Measurements from ENCODE around the gene UBR3.

Gene UBR3

GRCh38 chr2:169916623-169917022, 89.4 kb downstream of the UBR3 start:
- TF ChIP-seq CTCF (IDR thresholded peaks at IDR 0.05; ENCODE audit: low read depth, low read length) (no peak), EZH2phosphoT487 (IDR thresholded peaks at IDR 0.05; ENCODE audit: low read depth) (no peak)

DNA sequence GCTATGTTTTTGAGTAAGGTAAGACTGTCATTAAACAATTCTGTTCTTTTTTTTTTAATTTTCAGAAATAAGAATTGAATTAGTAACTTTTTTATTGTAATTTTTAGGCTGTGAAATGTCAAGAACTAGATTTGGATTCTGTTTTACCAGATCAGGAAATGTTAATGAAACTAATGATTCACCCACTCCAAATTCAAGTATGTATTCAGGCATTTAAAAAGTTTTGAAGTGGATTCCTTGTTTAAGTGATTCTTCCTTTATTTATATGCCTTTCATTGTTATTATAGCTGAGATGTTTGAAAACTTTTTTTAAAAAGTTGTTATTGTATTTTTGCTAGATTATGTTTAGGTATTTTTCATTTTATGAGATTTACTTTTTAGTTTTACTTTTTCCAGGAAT, 96.7 kb downstream of the UBR3 start:
- Histone ChIP-seq H3K4me1 (ENCODE audit: low read length) (no peaks in the 10 kb centered on the region), H3K4me2 (ENCODE audit: low read length) (no peak overlapping the region), H2AFZ (ENCODE audit: low read depth, low read length) (no peak overlapping the region), H3K27ac (ENCODE audit: low read length) (no peak overlapping the region), H3K79me2 (ENCODE audit: low read length) (no peaks in the 10 kb centered on the region), H4K20me1 (ENCODE audit: insufficient read depth, low read length) (no peaks in the 10 kb centered on the region), H3K27me3 (ENCODE audit: low read depth, low read length) (no peaks in the 10 kb centered on the region), H3K36me3 (replicated peaks; ENCODE audit: low read depth, low read length) (no peaks in the 10 kb centered on the region), H3K9ac (ENCODE audit: low read length) (no peak overlapping the region), H3K9me3 (ENCODE audit: insufficient read depth, low read length) (no peaks in the 10 kb centered on the region), H3K4me3 (ENCODE audit: low read length) (no peak overlapping the region)
- no peak for TF ChIP-seq CTCF (IDR thresholded peaks at IDR 0.05; ENCODE audit: low read depth, low read length)
- no peak for TF ChIP-seq EZH2phosphoT487 (IDR thresholded peaks at IDR 0.05; ENCODE audit: low read depth)

More at GRCh38 chr2:169916623-169917022, 89.4 kb downstream of the UBR3 start:
- Histone ChIP-seq H3K4me2 (ENCODE audit: low read length) (no peak overlapping the region), H3K79me2 (ENCODE audit: low read length) (no peaks in the 10 kb centered on the region), H3K4me3 (ENCODE audit: low read length) (no peak overlapping the region), H3K27ac (ENCODE audit: low read length) (no peak overlapping the region), H3K9ac (ENCODE audit: low read length) (no peak overlapping the region), H3K4me1 (ENCODE audit: low read length) (no peaks in the 10 kb centered on the region), H2AFZ (ENCODE audit: low read depth, low read length) (no peak overlapping the region), H4K20me1 (ENCODE audit: insufficient read depth, low read length) (no peaks in the 10 kb centered on the region), H3K27me3 (ENCODE audit: low read depth, low read length) (no peaks in the 10 kb centered on the region), H3K36me3 (replicated peaks; ENCODE audit: low read depth, low read length) (no peaks in the 10 kb centered on the region), H3K9me3 (ENCODE audit: insufficient read depth, low read length) (no peaks in the 10 kb centered on the region)

DNA sequence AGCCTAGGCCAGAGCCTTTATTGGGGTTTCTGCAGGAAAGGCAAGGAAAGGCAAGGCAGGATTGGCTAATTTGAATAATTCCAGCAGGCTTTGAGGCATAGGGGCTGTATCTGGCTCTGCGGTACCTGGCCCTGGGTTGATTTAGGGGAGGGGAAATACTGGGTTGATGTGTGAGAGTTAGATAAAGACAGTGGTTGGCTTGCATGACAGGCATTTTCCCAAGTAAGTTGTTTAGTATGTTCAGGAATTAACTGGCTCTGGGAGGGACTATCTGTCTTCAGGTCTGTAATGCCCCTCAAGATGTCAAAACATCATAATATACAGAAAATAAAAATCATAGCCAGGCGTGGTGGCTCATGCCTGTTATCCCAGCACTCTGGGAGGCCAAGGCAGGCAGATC, 98.7 kb downstream of the UBR3 start:
- no peaks in the 10 kb centered on the region for H3K36me3 ChIP-seq (replicated peaks; ENCODE audit: low read depth, low read length)
- H3K9me3 ChIP-seq (ENCODE audit: insufficient read depth, low read length) = no peaks in the 10 kb centered on the region
- H2AFZ ChIP-seq (ENCODE audit: low read depth, low read length) = no peak overlapping the region
- H3K4me1 ChIP-seq (ENCODE audit: low read length) = peaks cover 11% of the 10 kb centered on the region
- H4K20me1 ChIP-seq (ENCODE audit: insufficient read depth, low read length) = no peaks in the 10 kb centered on the region
- H3K79me2 ChIP-seq (ENCODE audit: low read length) = no peaks in the 10 kb centered on the region
- H3K4me2 ChIP-seq (ENCODE audit: low read length) = no peak overlapping the region
- TF ChIP-seq EZH2phosphoT487 (IDR thresholded peaks at IDR 0.05; ENCODE audit: low read depth) (no peak), CTCF (IDR thresholded peaks at IDR 0.05; ENCODE audit: low read depth, low read length) (no peak)
- no peaks in the 10 kb centered on the region for H3K27me3 ChIP-seq (ENCODE audit: low read depth, low read length)
- no peak overlapping the region for H3K9ac ChIP-seq (ENCODE audit: low read length)
- H3K27ac ChIP-seq (ENCODE audit: low read length) = no peak overlapping the region
- H3K4me3 ChIP-seq (ENCODE audit: low read length) = no peak overlapping the region

- Histone ChIP-seq H3K79me2 (ENCODE audit: low read length) (no peaks in the 10 kb centered on the region), H3K4me3 (ENCODE audit: low read length) (no peak overlapping the region), H2AFZ (ENCODE audit: low read depth, low read length) (no peak overlapping the region), H3K4me1 (ENCODE audit: low read length) (peaks cover 11% of the 10 kb centered on the region), H3K27ac (ENCODE audit: low read length) (no peak overlapping the region), H3K9ac (ENCODE audit: low read length) (no peak overlapping the region), H3K9me3 (ENCODE audit: insufficient read depth, low read length) (no peaks in the 10 kb centered on the region), H3K4me2 (ENCODE audit: low read length) (no peak overlapping the region), H3K27me3 (ENCODE audit: low read depth, low read length) (no peaks in the 10 kb centered on the region), H3K36me3 (replicated peaks; ENCODE audit: low read depth, low read length) (no peaks in the 10 kb centered on the region), H4K20me1 (ENCODE audit: insufficient read depth, low read length) (no peaks in the 10 kb centered on the region)
- TF ChIP-seq EZH2phosphoT487 (IDR thresholded peaks at IDR 0.05; ENCODE audit: low read depth) (no peak), CTCF (IDR thresholded peaks at IDR 0.05; ENCODE audit: low read depth, low read length) (peak; percentile 75)
These were observed 101.2 kb downstream of the UBR3 start for GRCh38 chr2:169928463-169928864.

Measured in OCI-LY3 (cell line).